Measurements from ENCODE around the gene MYRIP.
"Not testable (repeated sequence)": the region's sequence is repeated elsewhere in the genome, so short reads cannot be mapped to it uniquely, and the experiment has no call there.

The MYRIP gene

DNA sequence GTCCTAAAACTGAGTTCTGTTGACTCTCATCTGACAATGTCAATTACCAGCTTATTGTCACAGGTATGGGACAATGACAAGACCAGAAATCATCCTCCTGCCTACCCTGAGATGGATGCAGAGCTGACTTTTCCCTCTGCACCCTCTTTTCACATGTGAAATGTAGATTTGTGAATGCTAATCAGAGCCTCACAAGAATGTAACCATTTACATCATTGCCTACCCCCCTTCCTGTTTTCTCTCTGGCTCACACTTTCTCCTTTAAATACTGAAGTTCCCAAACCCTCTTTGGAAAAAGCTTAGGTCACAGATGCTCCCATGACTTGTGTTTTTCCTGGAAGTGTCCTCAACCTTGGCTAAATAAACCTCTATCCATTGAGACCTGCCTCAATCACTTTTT lies 228.2 kb downstream of the MYRIP start:
- DNase-seq (ENCODE audit: low read depth), result no peak

DNA sequence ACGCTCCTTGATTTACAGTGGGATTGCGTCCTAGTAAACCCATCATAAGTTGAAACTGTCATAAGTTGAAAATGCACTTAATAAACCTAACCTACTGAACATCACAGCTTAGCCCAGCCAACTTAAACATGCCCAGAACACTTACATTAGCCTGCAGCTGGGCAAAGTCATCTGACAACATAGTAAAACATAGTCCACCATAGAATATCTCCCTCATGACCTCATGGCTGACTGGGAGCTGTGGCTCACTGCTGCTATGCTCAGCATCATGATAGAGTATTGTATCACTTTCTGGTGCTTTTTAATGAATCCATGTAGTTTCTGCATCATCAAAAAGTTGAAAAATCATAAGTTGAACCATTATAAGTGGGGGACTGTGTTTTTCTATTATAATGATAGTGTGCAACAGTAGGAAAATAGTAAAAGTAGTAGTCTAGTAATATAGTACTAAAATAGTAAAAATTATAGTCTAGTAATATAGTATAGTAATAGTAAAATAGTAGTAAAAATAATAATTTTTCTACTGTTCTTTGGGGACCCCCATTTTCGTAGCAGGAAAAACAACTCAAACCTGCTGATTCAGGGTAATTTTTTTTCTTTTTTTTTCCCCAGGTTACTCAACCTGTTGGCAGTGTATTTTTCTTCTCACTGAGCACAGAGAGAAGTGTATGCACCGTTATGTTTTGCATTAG lies 233.5 kb downstream of the MYRIP start:
- no peak for DNase-seq (ENCODE audit: low read depth)

DNA sequence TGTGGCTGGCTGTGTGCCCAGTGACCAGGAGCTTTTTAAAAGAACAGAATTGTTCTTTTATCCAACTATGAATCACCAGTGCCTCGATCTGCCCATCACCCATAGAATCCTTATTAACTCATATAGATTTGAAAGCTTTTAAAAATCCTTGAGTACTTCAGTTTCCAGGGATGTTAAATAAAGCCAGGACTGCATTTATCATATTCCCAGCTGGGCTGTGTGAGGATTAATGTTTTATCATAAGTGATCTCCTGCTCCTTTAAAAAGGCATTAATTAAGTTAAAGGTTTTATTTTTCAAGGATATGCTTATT lies 234.0 kb downstream of the MYRIP start:
- no peak for DNase-seq (ENCODE audit: low read depth)

DNA sequence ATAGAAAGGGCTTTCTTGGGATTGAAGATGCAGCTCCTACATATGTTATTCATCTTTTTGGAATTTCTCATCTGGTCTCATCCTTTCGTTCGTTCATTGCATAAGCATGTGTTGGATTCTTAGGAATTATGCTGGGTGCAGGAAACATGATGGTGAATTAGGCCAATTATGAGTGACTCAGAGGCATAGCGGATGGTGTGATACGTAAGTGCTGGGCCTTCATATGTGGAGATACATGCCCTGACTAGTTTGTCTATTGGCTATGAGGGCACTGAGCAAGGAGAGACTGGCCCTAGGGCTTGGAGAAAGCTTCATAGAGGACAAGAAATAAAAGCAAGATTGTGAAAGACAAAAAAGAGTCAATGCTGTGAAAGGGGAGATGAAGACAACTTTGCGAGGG lies 235.1 kb downstream of the MYRIP start:
- DNase-seq (ENCODE audit: low read depth), result peak; percentile 80

DNA sequence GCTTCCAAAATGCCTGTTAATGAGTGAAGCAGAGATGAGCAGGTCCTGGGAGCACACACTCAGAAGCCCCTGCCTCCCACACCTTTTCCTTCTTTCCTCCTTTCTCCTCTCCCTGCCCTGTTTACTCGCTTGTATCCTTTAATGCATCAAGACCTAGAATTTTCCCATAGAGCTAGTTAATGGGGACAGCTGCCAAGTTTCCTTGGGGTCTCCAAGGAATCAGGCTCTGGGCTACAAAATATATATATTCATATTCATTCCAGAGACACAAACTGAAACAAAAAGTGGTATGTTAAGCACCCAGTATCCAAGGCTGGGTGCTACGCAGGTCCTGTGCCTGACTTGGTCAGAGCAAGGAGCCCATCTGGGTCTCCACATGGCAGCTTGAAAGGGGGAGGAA lies 235.6 kb downstream of the MYRIP start:
- DNase-seq (ENCODE audit: low read depth), result no peak

DNA sequence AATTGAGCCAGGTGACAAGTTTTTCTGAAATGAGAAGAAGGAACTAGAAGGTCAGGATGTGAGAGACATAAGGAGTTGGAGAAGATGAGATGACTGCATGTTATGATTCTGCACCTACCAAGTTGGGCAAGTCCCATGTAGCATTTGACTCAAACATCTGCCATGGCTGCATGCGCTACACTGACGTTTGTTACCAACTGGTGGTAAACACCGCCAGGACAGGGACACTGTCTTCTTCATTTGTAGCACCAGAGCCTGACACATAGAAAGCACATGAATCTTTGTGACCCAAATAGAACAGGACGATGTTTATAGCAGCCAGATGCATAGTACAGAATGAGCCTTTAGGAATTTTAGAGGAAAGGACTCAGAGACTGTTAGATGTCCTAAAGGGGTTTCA lies 236.7 kb downstream of the MYRIP start:
- no peak for DNase-seq (ENCODE audit: low read depth)

DNA sequence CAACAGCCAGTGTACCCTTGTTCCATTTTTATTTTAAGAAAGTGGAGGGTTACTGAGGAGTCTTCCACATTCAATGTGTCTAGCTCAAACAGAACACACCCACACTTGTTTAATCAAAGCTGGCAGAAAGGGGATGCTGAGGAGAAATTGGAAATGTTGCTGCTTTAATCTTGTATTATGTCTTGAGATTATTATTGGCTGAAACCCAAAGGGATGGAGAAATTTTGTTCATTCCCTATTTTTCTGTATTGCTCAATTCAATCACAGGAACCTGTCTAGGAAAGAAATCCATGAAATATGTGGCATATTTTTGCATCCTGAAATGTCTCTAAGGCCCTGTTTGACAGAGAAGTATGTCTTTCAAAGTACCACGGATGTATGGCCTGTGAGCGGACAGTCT lies 238.0 kb downstream of the MYRIP start:
- no peak for DNase-seq (ENCODE audit: low read depth)

DNA sequence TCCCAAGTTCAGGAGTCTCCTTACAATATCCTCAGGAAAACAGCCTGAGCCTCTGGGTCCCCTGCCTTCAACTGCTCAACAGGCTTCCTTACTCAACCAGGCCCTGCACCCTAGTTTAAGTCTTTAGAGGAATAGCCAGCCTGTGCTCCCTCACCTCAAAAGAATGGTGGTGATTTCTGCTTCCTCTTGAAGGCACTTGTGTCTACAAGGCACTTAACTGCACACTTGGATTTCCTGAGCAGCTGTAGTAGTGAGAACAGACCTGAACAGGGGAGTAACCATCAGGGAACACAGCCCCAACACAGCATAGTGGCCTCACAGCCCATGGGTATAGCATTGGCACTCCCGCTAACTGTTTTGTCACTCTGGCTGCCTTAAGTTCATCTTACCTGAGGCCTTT lies 244.3 kb downstream of the MYRIP start:
- DNase-seq (ENCODE audit: low read depth), result no peak

DNA sequence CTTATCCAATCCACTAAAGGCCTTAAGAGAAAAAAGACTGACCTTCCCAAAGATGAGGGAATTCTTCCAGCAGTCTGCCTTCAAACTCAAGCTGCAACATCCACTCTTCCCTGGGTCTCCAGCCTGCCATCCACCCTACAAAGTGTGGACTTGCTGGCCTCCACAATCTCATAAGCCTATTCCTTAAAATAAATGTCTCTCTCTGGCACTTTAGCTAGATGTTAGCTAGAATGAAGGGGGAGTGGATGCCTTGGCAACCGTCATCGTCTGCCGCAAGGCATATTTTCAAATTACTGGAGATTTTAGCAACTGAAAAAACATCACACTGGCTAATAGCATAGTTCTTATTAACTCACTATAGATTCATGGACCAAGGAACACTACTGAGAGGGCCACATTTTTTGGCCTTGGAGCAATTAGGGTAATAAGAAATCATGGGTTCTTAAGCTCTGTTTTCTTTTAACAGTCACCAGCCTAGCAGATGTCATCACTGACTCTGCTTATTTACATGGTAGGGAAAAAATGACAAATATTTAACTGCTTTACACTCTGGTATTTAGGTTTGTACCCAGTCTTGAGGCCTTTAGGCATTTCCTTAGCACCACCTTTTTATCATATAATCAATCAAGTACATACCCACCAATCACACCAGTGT lies 245.3 kb downstream of the MYRIP start:
- DNase-seq (ENCODE audit: low read depth), result no peak

DNA sequence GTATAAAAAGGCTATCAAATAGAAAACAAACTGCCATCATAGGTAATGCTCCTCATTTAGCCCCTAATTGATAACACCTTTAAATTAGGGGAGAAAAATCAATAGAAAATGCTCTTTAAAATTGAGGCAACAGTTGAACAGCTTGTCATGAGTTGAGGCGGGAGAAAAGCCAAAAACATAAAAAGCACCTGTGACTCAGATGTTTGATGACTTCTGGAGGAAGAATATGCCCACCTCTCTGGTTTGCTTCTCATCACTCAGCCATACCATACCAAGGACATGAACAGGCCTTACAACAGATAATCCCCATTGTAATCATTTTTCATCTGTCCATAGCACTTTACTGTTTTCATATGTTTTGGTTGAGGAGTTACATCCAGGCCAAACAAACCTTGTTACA lies 246.0 kb downstream of the MYRIP start:
- DNase-seq (ENCODE audit: low read depth), result no peak

DNA sequence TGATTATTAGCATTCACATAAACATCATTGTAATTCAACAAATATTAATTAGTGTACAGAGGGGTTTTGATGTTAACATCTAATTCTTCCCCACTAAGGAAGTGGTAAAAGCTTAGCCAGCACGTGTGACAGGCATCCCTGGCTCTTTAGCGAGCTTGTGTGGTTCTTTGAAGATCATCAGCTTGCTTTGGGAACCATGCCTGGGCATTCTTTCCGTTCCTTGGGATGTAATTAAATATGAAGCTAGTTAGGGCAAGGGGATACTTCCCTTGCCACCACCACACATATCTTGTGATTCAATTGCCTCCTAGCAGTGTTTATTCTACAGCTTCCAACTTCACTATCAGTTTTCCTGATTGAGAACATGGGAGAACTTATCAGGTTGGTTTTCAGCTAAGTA lies 246.5 kb downstream of the MYRIP start:
- no peak for DNase-seq (ENCODE audit: low read depth)

DNA sequence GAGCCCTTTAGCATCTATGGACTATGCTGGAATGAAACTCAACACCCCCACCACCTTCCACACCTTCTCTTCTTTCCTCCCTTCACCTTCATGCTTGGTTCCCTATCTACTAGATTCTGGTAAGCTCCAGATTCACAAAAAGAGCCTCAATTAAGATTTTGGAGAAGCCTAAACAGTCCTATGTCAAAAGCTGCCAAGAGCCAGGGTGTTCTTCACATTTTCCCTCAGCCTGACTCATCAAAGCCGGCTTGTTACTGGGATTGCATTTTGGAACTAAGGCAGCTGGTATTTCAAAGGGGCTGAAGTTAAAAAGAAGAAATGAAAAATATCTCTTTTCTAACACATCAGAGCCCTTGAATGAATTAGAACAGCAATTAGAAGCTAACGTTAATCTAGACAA lies 247.7 kb downstream of the MYRIP start:
- no peak for DNase-seq (ENCODE audit: low read depth)

DNA sequence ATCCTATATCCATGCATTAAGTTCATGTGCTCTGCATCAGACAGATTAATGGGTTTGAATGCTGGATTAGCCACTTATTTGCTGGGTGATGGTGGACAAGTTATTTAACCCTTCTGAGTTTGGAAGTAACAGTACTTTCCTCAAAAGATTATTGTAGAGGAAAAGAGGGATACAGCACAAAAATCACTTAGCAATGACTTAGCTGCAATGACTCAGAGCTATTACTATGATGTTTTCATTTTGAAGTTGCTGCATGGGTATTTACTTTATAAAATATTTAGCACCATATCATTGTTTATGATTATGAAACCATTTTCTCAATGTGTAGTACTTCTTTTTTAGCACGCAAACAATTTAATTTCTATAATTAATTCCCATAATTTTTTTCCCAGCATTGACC lies 248.4 kb downstream of the MYRIP start:
- no peak for DNase-seq (ENCODE audit: low read depth)

DNA sequence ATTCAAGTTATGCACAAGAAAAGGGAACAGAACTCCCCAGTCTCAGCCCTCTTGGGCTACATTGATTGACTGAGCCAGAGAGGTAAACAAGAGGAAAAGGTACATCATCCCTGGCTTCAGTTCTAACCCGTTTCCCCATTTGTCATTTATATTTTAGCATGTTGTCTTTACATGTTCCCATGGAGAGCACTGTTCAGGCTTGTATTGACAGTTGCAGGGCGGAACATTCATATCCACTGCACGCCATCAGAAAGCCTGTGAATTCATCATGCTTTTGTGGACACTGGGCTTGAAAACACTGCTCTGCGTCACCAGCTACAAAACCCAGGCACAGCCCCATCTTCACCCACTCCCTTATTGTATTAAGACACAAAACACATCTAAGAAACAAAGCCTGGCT lies 259.2 kb downstream of the MYRIP start:
- DNase-seq (ENCODE audit: low read depth), result no peak

DNA sequence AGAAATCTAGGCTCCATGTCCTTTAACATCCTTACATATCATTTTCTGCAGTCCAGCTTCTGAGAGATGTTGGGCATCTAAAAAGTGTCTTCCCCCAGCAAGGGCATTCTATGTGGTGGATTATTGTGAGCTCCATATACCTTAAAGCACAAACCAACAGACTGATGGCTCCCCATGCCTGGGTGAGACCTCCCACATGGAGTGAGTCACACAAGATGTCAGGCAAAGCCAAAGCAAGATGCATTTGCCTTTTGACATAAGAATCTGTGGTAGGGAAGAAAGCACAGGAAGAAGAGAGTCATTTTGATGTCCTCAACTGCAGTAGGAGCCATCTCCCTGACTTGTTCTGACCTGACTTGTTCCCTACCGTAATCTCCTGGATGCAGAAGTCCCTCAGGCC lies 261.4 kb downstream of the MYRIP start:
- DNase-seq (ENCODE audit: low read depth), result no peak

DNA sequence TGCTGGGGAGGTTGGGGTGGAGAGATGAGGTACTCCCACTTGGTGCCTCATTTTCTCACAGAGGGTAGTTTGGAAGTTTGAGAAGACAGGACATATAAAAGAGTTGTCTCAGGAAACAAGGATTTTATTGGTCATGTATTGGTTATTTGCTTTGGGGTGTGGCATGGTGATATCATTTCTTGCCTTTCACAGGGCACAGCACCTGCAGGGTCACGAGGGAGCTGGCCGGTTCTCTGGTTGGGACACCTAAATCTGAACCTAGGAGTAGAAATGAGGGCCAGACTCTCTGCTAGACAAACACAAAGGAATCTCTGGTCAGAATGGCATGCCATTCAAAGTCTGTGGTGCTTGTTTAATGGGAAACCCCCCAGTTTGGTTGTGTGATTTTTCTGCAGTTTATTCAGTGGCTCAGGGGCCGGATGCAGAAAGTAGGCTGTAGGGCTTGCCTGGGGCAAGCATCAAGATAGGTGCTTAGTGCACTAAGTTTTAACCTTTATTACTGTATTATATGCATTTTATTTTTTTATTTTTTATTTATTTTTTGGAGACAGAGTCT lies 262.4 kb downstream of the MYRIP start:
- DNase-seq (ENCODE audit: low read depth), result no peak

DNA sequence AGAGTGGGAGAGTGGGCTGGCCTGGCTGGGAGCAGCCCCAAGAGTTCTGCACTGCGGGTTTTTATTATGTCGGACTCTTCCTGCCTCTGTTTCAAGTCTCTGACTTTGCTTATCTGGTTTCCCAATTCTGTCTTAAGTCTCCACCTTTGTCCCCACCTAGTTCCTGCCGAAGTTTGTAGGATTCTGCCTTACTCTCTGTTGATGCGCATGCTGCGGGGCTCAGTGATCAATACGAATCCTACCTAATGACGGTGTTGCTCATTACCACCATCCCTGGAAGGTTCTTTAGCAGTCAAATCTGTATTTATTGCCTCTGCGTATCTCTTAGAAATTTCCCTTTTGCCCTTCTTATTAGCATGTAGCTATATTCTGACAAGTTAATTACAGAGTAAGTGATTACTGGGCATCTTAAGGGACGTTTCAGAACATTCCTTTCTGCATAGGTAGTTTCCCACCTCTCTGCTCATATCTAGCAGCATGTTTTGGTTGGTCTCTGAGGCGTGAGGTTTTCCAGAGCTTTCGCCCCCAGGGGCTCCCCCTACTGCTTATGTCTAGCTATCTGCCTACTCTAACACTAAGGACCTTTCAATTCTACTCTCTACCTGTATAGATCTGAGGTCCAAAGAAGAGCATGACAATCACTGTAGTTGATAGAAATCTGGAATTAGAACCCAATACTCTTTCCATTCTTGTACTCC lies 264.1 kb downstream of the MYRIP start:
- DNase-seq (ENCODE audit: low read depth), result no peak

DNA sequence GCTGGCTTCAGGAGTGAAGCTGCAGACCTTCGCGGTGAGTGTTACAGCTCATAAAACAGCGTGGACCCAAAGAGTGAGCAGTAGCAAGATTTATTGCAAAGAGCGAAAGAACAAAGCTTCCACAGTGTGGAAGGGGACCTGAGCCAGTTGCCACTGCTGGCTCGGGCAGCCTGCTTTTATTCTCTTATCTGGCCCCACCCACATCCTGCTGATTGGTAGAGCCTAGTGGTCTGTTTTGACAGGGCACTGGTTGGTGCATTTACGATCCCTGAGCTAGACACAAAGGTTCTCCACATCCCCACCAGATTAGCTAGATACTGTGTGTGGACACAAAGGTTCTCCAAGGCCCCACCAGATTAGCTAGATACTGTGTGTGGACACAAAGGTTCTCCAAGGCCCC lies 267.7 kb downstream of the MYRIP start:
- DNase-seq (ENCODE audit: low read depth), result not testable (repeated sequence)

DNA sequence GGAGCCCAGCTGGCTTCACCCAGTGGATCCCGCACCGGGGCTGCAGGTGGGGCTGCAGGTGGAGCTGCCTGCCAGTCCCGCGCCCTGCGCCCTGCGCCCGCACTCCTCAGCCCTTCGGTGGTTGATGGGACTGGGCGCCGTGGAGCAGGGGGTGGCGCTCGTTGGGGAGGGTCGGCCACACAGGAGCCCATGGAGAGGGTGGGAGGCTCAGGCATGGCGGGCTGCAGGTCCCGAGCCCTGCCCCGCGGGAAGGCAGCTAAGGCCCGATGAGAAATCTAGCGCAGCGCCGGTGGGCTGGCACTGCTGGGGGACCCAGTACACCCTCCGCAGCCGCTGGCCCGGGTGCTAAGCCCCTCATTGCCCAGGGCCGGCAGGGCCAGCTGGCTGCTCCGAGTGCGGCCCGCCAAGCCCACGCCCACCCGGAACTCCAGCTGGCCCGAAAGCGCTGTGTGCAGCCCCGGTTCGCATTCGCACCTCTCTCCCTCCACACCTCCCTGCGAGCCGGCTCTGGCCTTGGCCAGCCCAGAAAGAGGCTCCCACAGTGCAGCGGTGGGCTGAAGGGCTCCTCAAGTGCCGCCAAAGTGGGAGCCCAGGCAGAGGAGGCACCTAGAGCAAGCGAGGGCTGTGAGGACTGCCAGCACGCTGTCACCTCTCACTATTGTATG lies 268.6 kb downstream of the MYRIP start:
- DNase-seq (ENCODE audit: low read depth), result not testable (repeated sequence)

DNA sequence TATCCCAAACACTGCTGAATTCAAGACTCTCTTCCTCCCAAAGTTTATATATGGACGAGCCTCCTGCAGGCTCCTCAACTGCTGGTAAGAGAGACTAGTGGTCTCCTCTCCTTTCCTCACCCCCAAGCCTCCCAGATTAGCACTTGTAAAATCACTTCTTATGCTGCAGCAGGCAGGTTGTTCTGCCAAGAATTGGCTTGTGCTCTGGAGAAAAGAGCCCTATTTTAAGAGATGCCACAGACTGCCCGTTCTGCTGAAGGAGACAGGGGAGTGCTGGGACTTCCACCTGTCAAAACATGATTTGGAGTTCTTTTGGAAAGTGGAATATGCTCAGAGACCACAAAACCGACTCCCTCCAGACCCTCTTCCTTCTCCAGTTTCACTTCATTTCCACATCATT lies 269.2 kb downstream of the MYRIP start:
- DNase-seq (ENCODE audit: low read depth), result no peak

DNA sequence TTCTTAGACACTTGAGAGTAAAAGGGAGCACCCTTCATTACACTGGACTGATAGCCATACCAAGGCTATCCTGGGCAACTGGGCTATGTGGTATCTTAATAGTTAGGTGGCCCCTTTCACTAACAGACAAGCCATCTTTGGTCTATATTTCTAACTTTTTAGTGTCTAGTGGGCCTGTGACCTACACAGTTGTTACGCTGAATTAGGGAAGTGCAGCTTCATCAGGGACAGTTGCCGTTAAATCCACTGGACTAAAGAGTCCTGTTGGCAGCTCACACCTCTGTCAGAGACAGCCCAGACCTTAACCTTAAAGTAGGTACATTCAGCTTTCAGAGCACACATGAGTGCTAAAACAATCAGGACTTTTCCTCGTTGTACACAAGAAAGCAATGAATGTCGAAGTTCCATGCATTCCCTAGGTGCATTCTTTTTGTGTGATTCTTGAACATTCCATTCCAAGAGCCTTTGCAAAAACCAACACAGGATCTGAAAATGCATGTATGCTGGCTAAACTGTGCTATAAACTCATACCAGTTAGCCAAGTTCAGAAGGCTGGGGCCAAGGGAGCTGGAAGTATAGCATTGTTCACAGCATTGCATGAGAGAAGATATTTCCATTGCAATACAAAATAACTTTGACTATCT lies 269.9 kb downstream of the MYRIP start:
- peak; percentile 83 for DNase-seq (ENCODE audit: low read depth)

DNA sequence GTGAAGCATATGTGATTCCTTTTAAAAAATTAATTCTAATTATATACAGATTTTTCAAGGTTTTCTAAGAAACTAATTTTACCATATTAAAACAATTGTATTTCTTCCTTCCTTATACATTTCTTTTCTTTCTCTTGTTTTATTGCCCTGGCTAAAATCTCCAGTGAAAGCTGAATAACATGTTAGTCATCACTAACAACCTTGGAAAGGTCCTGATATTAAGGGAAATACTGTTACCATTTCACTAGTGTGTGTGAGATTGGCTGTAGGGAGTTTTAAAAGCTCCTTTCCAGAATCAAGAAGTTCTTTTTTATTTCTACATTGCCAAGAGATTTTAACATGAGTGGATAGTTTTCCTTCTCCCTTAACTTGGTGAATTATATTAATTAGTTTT lies 270.4 kb downstream of the MYRIP start:
- DNase-seq (ENCODE audit: low read depth), result no peak

All from HS-27A (cell line).